ENCODE measurements around the gene MTSS2.

- TF ChIP-seq, protein P1, sequence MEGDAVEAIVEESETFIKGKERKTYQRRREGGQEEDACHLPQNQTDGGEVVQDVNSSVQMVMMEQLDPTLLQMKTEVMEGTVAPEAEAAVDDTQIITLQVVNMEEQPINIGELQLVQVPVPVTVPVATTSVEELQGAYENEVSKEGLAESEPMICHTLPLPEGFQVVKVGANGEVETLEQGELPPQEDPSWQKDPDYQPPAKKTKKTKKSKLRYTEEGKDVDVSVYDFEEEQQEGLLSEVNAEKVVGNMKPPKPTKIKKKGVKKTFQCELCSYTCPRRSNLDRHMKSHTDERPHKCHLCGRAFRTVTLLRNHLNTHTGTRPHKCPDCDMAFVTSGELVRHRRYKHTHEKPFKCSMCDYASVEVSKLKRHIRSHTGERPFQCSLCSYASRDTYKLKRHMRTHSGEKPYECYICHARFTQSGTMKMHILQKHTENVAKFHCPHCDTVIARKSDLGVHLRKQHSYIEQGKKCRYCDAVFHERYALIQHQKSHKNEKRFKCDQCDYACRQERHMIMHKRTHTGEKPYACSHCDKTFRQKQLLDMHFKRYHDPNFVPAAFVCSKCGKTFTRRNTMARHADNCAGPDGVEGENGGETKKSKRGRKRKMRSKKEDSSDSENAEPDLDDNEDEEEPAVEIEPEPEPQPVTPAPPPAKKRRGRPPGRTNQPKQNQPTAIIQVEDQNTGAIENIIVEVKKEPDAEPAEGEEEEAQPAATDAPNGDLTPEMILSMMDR (IDR thresholded peaks at IDR 0.05), result no peak
- no peak for TF ChIP-seq POLR2A (IDR thresholded peaks at IDR 0.05)
These were observed 36.6 kb downstream of the MTSS2 start for GRCh38 chr16:70649300-70649699.

Measured in adrenal gland (tissue), 5 donors.